RWPE1 (cell line): ENCODE measurements around the gene EMC10.

Source experiments
- CTCF ChIA-PET: fragments of 350-600 bp; sonication (Branson Sonifier 250); formaldehyde crosslinking; extraction: SDS; loops from one replicate; lab custom pipeline; 2021; lab: Yijun Ruan, JAX
- POLR2A ChIA-PET: fragments of 400-600 bp; formaldehyde crosslinking; extraction: SDS; loops from one replicate; lab custom pipeline; 2020; ENCODE audit warnings: antibody characterized with exemption; ENCODE audit not compliant: low non-redundant PET; lab: Yijun Ruan, JAX
- DNase-seq: peaks from one replicate; pipeline ENCODE4 v3.0.0; 2012; ENCODE audit warnings: low spot score
- H3K27ac ChIP-seq: fragments of 450-650 bp; 2 replicates; pipeline ENCODE4 v1.5.1; 2017
- TF ChIP-seq, protein P1 (sequence below): fragments of 450-650 bp; conservative IDR thresholded peaks from 2 replicates; pipeline ENCODE4 v1.5.1; 2017; ENCODE audit warnings: low read depth, mild to moderate bottlenecking

Gene EMC10

GRCh38 chr19:50476224-50476906, at the start of gene EMC10, which contains the start of gene GARIN5A:
TSS of gene EMC10 (plus strand) at chr19:50476507. CDS start at chr19:50476545, 38 bp downstream.
TSS of gene GARIN5A (minus strand) at chr19:50476848. CDS start at chr19:50476388, 460 bp downstream.
- H3K27ac ChIP-seq = peak within 1 kb of the TSS; percentile 79
- TF ChIP-seq, protein P1, sequence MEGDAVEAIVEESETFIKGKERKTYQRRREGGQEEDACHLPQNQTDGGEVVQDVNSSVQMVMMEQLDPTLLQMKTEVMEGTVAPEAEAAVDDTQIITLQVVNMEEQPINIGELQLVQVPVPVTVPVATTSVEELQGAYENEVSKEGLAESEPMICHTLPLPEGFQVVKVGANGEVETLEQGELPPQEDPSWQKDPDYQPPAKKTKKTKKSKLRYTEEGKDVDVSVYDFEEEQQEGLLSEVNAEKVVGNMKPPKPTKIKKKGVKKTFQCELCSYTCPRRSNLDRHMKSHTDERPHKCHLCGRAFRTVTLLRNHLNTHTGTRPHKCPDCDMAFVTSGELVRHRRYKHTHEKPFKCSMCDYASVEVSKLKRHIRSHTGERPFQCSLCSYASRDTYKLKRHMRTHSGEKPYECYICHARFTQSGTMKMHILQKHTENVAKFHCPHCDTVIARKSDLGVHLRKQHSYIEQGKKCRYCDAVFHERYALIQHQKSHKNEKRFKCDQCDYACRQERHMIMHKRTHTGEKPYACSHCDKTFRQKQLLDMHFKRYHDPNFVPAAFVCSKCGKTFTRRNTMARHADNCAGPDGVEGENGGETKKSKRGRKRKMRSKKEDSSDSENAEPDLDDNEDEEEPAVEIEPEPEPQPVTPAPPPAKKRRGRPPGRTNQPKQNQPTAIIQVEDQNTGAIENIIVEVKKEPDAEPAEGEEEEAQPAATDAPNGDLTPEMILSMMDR = no peak

DNA sequence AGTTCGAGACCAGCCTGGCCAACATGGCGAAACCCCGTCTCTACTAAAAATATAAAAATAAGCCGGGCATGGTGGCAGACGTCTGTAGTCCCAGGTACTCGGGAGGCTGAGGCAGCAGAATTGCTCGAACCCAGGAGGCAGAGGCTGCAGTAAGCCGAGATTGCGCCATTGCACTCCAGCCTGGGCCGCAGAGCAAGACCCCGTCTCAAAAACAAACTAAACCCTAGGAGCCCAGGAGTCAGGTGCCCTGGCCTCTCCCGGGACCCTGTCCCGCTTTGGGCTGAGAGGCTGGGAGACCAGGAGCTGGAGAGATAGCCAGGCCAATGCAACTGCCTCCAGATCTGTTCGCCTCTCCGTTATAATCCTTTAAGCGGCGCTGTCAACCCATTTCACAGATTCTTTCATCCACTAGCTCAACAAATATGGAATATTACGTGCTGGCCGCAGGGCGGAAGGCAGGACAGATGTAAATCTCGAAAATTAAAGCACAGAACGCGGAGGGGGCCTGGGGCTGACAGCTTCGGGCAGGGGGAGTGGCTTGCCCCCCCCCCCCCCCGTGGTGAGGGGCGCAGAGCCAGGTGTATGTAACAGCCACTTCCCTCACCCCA, 48.9 kb upstream of the EMC10 start:
- H3K27ac ChIP-seq = no peak overlapping the region
- CTCF ChIA-PET = no interaction called here
- TF ChIP-seq, protein P1 = no peak
- POLR2A ChIA-PET = no interaction called here
- DNase-seq = no peak

More at GRCh38 chr19:50476224-50476906, at the start of gene EMC10, which contains the start of gene GARIN5A:
- POLR2A ChIA-PET = no interaction called here
- DNase-seq = peak; percentile 100
- CTCF ChIA-PET = no interaction called here

DNA sequence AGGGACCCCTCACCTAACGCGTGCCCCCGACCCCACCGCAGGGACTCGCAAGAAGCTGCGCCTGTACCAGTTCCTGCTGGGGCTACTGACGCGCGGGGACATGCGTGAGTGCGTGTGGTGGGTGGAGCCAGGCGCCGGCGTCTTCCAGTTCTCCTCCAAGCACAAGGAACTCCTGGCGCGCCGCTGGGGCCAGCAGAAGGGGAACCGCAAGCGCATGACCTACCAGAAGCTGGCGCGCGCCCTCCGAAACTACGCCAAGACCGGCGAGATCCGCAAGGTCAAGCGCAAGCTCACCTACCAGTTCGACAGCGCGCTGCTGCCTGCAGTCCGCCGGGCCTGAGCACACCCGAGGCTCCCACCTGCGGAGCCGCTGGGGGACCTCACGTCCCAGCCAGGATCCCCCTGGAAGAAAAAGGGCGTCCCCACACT, 48.3 kb upstream of the EMC10 start:
- TF ChIP-seq, protein P1 = no peak
- POLR2A ChIA-PET = interaction anchor here (1.1 kb wide), 1 partner anchor 13 kb away, joined by 4 read pairs; no protein-coding TSS in a partner anchor
- DNase-seq = peak; percentile 17
- CTCF ChIA-PET = interaction anchor here (0.5 kb wide), 1 partner anchor 59 kb away, joined by 6 read pairs; no protein-coding TSS in a partner anchor
- H3K27ac ChIP-seq = no peak overlapping the region

DNA sequence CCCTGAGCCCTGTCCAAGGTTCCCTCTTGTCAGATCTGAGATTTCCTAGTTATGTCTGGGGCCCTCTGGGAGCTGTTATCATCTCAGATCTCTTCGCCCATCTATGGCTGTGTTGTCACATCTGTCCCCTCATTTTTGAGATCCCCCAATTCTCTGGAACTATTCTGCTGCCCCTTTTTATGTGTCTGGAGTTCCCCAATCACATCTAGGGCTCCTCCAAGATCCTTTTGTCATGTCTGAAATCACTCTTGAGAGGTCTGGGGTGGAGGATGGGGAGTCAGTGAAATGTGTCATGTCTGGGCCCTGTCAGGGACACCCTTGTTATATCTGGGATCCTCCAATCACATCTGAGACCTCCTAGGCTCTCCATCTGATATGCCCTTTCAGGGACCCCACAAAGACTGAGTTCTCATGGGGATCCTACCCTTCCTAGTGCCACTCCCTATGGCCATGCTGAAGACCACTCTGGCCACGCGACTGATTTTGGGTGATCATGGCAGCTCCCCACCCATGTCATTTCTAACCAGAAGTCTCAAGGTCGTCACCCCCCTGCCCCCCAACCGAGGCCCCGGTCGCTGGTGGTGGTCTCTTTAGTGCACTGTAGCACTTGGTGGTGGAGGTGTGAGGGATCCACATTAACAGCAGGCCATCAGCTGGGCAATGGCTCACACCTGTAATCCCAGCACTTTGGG, 47.4 kb upstream of the EMC10 start:
- TF ChIP-seq, protein P1 = no peak
- ChIA-PET POLR2A (interaction anchor here (1.1 kb wide), 1 partner anchor 14 kb away, joined by 4 read pairs; no protein-coding TSS in a partner anchor), CTCF (no interaction called here)
- no peak overlapping the region for H3K27ac ChIP-seq
- no peak for DNase-seq

- TF ChIP-seq, protein P1 = no peak
- ChIA-PET CTCF (no interaction called here), POLR2A (no interaction called here)
- DNase-seq = no peak
- H3K27ac ChIP-seq = no peak overlapping the region
Observed at GRCh38 chr19:50430888-50431342, 45.4 kb upstream of the EMC10 start.
